HEK293 (cell line): ENCODE data around the gene ARG2.
A peak's percentile ranks its signal among the peaks of the same experiment; 100 is the strongest.

ENCODE experiments used
- CTCF ChIA-PET: fragments of 350-600 bp; formaldehyde crosslinking; extraction: SDS; loops from one replicate; lab custom pipeline; 2021; ENCODE audit warnings: antibody characterized with exemption; lab: Yijun Ruan, JAX
- POLR2A ChIA-PET: fragments of 300-600 bp; formaldehyde crosslinking; extraction: SDS; loops from one replicate; lab custom pipeline; 2020; ENCODE audit warnings: antibody characterized with exemption, inconsistent platforms; lab: Yijun Ruan, JAX
- H3K27ac ChIP-seq: fragments of 200-500 bp; sonication (Bioruptor generic); 2 replicates; pipeline ENCODE4 v1.5.1; 2014; ENCODE audit warnings: low read depth, low read length, control low read depth, inconsistent platforms; ENCODE audit errors: extremely low read depth
- H3K36me3 ChIP-seq, 2 experiments: fragments of 200-500 bp in 1 of 2; sonication (Bioruptor generic) in 1 of 2; 1 replicate in 1 of 2; 2 replicates in 1 of 2; pipeline ENCODE4 v1.5.1; 2014 to 2017; ENCODE audit warnings: inconsistent platforms in 2 of 2, low read length in 2 of 2; ENCODE audit not compliant: control insufficient read depth in 2 of 2, insufficient read depth in 1 of 2
- H3K4me1 ChIP-seq: fragments of 200-500 bp; sonication (Bioruptor generic); 2 replicates; pipeline ENCODE4 v1.5.1; 2014; ENCODE audit warnings: mild to moderate bottlenecking, low read length, inconsistent platforms; ENCODE audit not compliant: control insufficient read depth, insufficient read depth
- H3K4me3 ChIP-seq: 2 replicates; pipeline ENCODE4 v1.5.1; 2011; ENCODE audit warnings: low read depth, mild to moderate bottlenecking, control low read depth, low read length, moderate library complexity
- H3K9me3 ChIP-seq: fragments of 200-500 bp; sonication (Bioruptor generic); 2 replicates; pipeline ENCODE4 v1.5.1; 2014; ENCODE audit warnings: low read depth, low read length, inconsistent platforms; ENCODE audit not compliant: control insufficient read depth, insufficient read depth
- ZBTB20 ChIP-seq: fragments of 450-650 bp; formaldehyde crosslinking; IDR thresholded peaks from 2 replicates; pipeline ENCODE4 v1.5.1; 2016; ENCODE audit warnings: missing biosample characterization, missing genetic modification characterization
- ZFHX2 ChIP-seq: fragments of 450-650 bp; formaldehyde crosslinking; conservative IDR thresholded peaks from 2 replicates; pipeline ENCODE4 v1.5.1; 2016; ENCODE audit warnings: missing biosample characterization, missing genetic modification characterization
- ZNF184 ChIP-seq: fragments of 450-650 bp; IDR thresholded peaks from 2 replicates; pipeline ENCODE4 v1.5.1; 2018; ENCODE audit warnings: missing biosample characterization, mild to moderate bottlenecking, missing genetic modification characterization
- ZNF221 ChIP-seq: fragments of 450-650 bp; formaldehyde crosslinking; IDR thresholded peaks from 2 replicates; pipeline ENCODE4 v1.5.1; 2017; ENCODE audit warnings: missing biosample characterization, missing genetic modification characterization, borderline replicate concordance
- ZNF501 ChIP-seq: fragments of 450-650 bp; formaldehyde crosslinking; IDR thresholded peaks from 2 replicates; pipeline ENCODE4 v1.5.1; 2016; ENCODE audit warnings: missing biosample characterization, missing genetic modification characterization
- ZNF571 ChIP-seq: fragments of 450-650 bp; formaldehyde crosslinking; IDR thresholded peaks from 2 replicates; pipeline ENCODE4 v1.5.0; 2017; ENCODE audit warnings: missing biosample characterization, missing genetic modification characterization
- ZNF596 ChIP-seq: fragments of 450-650 bp; IDR thresholded peaks from 2 replicates; pipeline ENCODE4 v1.5.0; 2018; ENCODE audit warnings: missing biosample characterization, mild to moderate bottlenecking, missing genetic modification characterization, moderate library complexity
- TF ChIP-seq, protein P1 (sequence below): fragments of 450-650 bp; formaldehyde crosslinking; IDR thresholded peaks from 2 replicates; pipeline ENCODE4 v1.5.1; 2016; ENCODE audit warnings: missing biosample characterization, missing genetic modification characterization
- TF ChIP-seq, protein P2 (sequence below): fragments of 450-650 bp; formaldehyde crosslinking; IDR thresholded peaks from 2 replicates; pipeline ENCODE4 v1.5.1; 2016; ENCODE audit warnings: missing biosample characterization, missing genetic modification characterization
- TF ChIP-seq, protein P3 (sequence below): fragments of 450-650 bp; formaldehyde crosslinking; IDR thresholded peaks from 2 replicates; pipeline ENCODE4 v1.5.1; 2016; ENCODE audit warnings: missing biosample characterization, missing genetic modification characterization, borderline replicate concordance
- TF ChIP-seq, protein P4 (sequence below): fragments of 450-650 bp; formaldehyde crosslinking; IDR thresholded peaks from 2 replicates; pipeline ENCODE4 v1.5.1; 2016; ENCODE audit warnings: missing biosample characterization, missing genetic modification characterization
- TF ChIP-seq, protein P5 (sequence below): sonication (generic); formaldehyde crosslinking; IDR thresholded peaks from 2 replicates; pipeline ENCODE4 v1.8.1; 2022; ENCODE audit warnings: mild to moderate bottlenecking, moderate library complexity, missing genetic modification reagents

Gene ARG2

DNA sequence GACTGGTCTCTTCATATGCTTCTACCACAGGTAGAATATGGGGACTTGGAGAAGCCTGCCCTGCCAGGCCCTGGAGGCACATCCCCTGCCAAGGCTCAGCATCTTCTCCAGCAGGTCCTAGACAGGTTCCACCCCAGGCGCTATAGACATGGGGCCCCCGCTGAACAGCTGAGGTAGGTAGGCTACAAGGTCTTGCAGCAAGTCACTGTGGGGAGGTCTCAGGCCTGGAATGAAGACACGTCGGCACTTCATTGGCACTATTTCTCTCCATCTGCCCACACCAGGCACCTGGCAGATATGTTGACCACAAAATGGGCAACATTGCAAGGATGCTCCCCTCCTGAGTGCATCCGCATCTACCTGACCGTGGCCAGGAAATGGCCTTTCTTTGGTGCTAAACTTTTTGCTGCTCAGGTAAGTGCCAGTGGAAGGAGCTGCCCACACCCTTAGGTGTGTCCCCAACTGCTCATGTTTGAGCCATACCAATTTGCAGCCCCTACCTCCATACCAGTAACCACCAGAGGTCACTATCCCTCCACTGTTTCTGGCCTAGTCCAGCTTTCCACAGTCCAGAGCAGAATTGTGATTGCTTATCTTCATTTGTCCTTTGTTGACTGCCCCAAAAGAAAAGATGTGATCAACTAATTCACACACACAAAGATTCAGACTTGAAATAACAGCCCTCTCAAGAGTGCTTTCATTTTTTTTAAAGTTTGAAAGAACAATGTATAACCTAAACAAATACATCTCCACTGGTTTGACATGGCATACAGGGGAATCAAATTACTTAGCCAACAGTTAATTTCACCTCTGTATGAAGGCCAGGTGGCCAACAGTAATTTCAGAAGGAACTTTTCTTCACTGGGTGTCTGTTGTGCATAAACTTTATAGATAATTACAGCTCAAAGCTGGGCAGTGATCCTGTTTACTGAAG lies 35.7 kb upstream of the ARG2 start (continued):
- TF ChIP-seq, protein P1, sequence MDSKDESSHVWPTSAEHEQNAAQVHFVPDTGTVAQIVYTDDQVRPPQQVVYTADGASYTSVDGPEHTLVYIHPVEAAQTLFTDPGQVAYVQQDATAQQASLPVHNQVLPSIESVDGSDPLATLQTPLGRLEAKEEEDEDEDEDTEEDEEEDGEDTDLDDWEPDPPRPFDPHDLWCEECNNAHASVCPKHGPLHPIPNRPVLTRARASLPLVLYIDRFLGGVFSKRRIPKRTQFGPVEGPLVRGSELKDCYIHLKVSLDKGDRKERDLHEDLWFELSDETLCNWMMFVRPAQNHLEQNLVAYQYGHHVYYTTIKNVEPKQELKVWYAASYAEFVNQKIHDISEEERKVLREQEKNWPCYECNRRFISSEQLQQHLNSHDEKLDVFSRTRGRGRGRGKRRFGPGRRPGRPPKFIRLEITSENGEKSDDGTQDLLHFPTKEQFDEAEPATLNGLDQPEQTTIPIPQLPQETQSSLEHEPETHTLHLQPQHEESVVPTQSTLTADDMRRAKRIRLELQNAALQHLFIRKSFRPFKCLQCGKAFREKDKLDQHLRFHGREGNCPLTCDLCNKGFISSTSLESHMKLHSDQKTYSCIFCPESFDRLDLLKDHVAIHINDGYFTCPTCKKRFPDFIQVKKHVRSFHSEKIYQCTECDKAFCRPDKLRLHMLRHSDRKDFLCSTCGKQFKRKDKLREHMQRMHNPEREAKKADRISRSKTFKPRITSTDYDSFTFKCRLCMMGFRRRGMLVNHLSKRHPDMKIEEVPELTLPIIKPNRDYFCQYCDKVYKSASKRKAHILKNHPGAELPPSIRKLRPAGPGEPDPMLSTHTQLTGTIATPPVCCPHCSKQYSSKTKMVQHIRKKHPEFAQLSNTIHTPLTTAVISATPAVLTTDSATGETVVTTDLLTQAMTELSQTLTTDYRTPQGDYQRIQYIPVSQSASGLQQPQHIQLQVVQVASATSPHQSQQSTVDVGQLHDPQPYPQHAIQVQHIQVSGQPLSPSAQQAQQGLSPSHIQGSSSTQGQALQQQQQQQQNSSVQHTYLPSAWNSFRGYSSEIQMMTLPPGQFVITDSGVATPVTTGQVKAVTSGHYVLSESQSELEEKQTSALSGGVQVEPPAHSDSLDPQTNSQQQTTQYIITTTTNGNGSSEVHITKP (tag by site-specific recombination): peak; percentile 43; the same call in 1 of the 2 replicates

DNA sequence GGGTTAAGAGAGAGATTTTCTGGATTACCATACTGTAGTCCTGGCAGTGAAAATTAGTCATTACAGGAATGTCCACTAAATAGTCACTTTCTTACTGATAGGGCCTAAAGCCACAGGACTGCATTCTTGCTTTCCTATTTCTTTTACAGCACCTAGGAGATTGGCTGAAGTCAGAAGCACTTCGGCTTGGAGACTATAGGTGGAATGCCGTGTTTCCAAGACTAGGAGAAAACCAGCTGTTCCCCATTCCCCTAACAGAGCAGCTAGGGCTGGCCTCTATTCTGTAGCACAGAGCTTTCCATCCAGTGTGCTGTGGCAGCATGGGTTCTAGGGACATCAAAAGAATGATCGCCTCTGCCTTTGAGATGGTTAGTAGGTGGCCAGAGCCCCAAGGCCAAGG lies 34.7 kb upstream of the ARG2 start:
- Histone ChIP-seq H3K36me3 (peaks cover 12 to 89% of the 10 kb centered on the region in 2 experiments), H3K27ac (no peak overlapping the region), H3K9me3 (no peaks in the 10 kb centered on the region), H3K4me3 (no peak overlapping the region), H3K4me1 (no peaks in the 10 kb centered on the region)
- ChIA-PET POLR2A (interaction anchor here (1.4 to 1.5 kb wide), 2 partner anchors 15 to 82 kb away, joined by 4 to 5 read pairs; partner anchors contain the start of gene PIGH), CTCF (interaction anchor here (0.7 to 8.8 kb wide), 13 partner anchors 11 to 1224 kb away, joined by 3 to 131 read pairs (median 8); partner anchors contain the start of genes ARG2, PIGH and RDH12)
- no peak for TF ChIP-seq ZNF596
- TF ChIP-seq ZFHX2 (tag by site-specific recombination): no peak
- no peak for TF ChIP-seq ZNF571
- TF ChIP-seq ZNF184 (tag by site-specific recombination): no peak
- TF ChIP-seq, protein P1 (tag by site-specific recombination): no peak
- TF ChIP-seq, protein P2, sequence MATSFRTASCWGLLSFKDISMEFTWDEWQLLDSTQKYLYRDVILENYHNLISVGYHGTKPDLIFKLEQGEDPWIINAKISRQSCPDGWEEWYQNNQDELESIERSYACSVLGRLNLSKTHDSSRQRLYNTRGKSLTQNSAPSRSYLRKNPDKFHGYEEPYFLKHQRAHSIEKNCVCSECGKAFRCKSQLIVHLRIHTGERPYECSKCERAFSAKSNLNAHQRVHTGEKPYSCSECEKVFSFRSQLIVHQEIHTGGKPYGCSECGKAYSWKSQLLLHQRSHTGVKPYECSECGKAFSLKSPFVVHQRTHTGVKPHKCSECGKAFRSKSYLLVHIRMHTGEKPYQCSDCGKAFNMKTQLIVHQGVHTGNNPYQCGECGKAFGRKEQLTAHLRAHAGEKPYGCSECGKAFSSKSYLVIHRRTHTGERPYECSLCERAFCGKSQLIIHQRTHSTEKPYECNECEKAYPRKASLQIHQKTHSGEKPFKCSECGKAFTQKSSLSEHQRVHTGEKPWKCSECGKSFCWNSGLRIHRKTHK (tag by site-specific recombination): no peak
- TF ChIP-seq, protein P3, sequence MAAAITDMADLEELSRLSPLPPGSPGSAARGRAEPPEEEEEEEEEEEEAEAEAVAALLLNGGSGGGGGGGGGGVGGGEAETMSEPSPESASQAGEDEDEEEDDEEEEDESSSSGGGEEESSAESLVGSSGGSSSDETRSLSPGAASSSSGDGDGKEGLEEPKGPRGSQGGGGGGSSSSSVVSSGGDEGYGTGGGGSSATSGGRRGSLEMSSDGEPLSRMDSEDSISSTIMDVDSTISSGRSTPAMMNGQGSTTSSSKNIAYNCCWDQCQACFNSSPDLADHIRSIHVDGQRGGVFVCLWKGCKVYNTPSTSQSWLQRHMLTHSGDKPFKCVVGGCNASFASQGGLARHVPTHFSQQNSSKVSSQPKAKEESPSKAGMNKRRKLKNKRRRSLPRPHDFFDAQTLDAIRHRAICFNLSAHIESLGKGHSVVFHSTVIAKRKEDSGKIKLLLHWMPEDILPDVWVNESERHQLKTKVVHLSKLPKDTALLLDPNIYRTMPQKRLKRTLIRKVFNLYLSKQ (tag by site-specific recombination): no peak

DNA sequence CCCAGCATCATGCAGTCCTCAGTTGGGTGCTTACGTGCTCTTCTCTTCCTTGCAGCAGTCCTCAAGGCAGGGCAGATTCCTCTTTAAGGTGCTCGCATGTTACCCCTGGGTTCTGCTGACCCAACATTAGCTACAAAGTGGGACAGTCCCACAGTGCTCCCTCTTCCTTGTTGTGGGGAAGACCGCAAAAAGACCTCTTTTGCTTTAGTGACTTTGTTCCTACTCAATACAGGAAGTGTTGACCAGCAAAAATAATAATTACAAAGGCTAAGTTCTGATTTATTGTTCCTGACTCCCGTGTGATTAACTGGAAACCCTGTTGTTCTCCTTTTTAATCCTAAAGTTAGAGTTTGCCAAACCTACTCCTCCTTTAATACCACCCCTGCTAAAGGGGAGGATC lies 33.4 kb upstream of the ARG2 start:
- H3K27ac ChIP-seq: no peak overlapping the region
- H3K9me3 ChIP-seq: no peaks in the 10 kb centered on the region
- peaks cover 20 to 85% of the 10 kb centered on the region in 2 experiments for H3K36me3 ChIP-seq
- POLR2A ChIA-PET: interaction anchor here (1.5 kb wide), 1 partner anchor 14 kb away, joined by 5 read pairs; the partner anchor contains the start of gene PIGH
- CTCF ChIA-PET: interaction anchor here (1.1 to 8.8 kb wide), 6 partner anchors 13 to 117 kb away, joined by 5 to 131 read pairs (median 28); partner anchors contain the start of genes PIGH and RDH12
- no peaks in the 10 kb centered on the region for H3K4me1 ChIP-seq
- no peak overlapping the region for H3K4me3 ChIP-seq
- no peak for TF ChIP-seq ZNF501 (tag by site-specific recombination)
- TF ChIP-seq, protein P4, sequence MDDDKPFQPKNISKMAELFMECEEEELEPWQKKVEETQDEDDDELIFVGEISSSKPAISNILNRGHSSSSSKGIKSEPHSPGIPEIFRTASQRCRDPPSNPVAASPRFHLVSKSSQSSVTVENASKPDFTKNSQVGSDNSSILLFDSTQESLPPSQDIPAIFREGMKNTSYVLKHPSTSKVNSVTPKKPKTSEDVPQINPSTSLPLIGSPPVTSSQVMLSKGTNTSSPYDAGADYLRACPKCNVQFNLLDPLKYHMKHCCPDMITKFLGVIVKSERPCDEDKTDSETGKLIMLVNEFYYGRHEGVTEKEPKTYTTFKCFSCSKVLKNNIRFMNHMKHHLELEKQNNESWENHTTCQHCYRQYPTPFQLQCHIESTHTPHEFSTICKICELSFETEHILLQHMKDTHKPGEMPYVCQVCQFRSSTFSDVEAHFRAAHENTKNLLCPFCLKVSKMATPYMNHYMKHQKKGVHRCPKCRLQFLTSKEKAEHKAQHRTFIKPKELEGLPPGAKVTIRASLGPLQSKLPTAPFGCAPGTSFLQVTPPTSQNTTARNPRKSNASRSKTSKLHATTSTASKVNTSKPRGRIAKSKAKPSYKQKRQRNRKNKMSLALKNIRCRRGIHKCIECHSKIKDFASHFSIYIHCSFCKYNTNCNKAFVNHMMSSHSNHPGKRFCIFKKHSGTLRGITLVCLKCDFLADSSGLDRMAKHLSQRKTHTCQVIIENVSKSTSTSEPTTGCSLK (tag by site-specific recombination): no peak
- TF ChIP-seq ZBTB20 (tag by site-specific recombination): no peak
- TF ChIP-seq, protein P5, sequence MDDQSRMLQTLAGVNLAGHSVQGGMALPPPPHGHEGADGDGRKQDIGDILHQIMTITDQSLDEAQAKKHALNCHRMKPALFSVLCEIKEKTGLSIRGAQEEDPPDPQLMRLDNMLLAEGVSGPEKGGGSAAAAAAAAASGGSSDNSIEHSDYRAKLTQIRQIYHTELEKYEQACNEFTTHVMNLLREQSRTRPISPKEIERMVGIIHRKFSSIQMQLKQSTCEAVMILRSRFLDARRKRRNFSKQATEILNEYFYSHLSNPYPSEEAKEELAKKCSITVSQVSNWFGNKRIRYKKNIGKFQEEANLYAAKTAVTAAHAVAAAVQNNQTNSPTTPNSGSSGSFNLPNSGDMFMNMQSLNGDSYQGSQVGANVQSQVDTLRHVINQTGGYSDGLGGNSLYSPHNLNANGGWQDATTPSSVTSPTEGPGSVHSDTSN: no peak
- TF ChIP-seq ZNF184 (tag by site-specific recombination): no peak
- TF ChIP-seq ZNF221: no peak
- TF ChIP-seq, protein P2 (tag by site-specific recombination): no peak
